Activated naive CD4-positive, alpha-beta T cell treated with anti-CD3 and anti-CD28 coated beads for 36 hours (primary cell): ENCODE data around the gene THADA. TPM values are rescaled to one million over a fixed set of nuclear protein-coding genes. Genes with fewer than 3 reads are reported as not detected.
"Not testable (repeated sequence)": the region's sequence is repeated elsewhere in the genome, so short reads cannot be mapped to it uniquely, and the experiment has no call there.

Experiments used
- CTCF ChIA-PET: fragments of 350-600 bp; sonication (Branson Sonifier 250); formaldehyde crosslinking; loops from one replicate; lab custom pipeline; 2021; ENCODE audit warnings: antibody characterized with exemption; lab: Charles Lee
- DNase-seq: peaks from one replicate; pipeline ENCODE4 v3.0.0-alpha.2; 2020
- H3K27ac Mint-ChIP-seq: one replicate; pipeline ENCODE4 v1.8.0; 2021; ENCODE audit warnings: mild to moderate bottlenecking, mixed read lengths
- H3K27me3 Mint-ChIP-seq: one replicate; pipeline ENCODE4 v1.8.0; 2021; ENCODE audit warnings: low read depth, mixed read lengths
- H3K36me3 Mint-ChIP-seq: one replicate; pipeline ENCODE4 v1.8.0; 2021; ENCODE audit warnings: low read depth, mixed read lengths
- H3K4me1 Mint-ChIP-seq: one replicate; pipeline ENCODE4 v1.8.0; 2021; ENCODE audit warnings: low read depth, mixed read lengths
- H3K4me3 Mint-ChIP-seq: one replicate; pipeline ENCODE4 v1.8.0; 2021; ENCODE audit warnings: mild to moderate bottlenecking, moderate library complexity, mixed read lengths
- H3K9me3 Mint-ChIP-seq: one replicate; pipeline ENCODE4 v1.8.0; 2021; ENCODE audit warnings: mixed read lengths
- intact Hi-C: fragments of 100-400 bp; cut with micrococcal nuclease; formaldehyde crosslinking; loops from one replicate; pipeline ENCODE4 v1.15.1; 2023
- total RNA-seq, 2 experiments: library from RNA; stranded (reverse); gene quantifications; one replicate each; pipeline ENCODE4 v1.2.3, GENCODE V29; 2021

THADA gene
- total RNA-seq, 2 experiments from 2014 or later, result 28.6 to 31.5 TPM

DNA sequence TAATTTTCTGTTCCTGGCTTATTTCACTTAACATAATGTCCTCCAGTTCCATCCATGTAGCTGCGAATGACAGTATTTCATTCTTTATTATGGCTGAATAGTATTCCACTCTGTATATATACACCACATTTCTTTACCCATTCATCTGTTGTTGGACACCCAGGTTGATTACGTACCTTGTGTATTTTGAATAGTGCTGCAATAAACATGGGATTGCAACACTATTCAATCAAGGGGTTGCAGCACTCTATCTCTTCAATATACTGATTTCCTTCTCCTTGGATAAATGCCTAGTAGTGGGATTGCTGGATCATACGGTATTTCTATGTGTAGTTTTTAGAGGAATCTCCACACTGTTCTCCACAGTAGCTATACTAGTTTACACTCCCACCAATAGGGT is 61.3 kb downstream of the THADA start:
- CTCF ChIA-PET, result no interaction called here
- H3K27ac Mint-ChIP-seq, result no peak overlapping the region
- H3K4me3 Mint-ChIP-seq, result no peak overlapping the region
- H3K27me3 Mint-ChIP-seq, result no peaks in the 10 kb centered on the region
- DNase-seq, result no peak
- peaks cover 40% of the 10 kb centered on the region for H3K36me3 Mint-ChIP-seq
- intact Hi-C loops, result no loop called here
- no peaks in the 10 kb centered on the region for H3K9me3 Mint-ChIP-seq
- peaks cover 14% of the 10 kb centered on the region for H3K4me1 Mint-ChIP-seq

DNA sequence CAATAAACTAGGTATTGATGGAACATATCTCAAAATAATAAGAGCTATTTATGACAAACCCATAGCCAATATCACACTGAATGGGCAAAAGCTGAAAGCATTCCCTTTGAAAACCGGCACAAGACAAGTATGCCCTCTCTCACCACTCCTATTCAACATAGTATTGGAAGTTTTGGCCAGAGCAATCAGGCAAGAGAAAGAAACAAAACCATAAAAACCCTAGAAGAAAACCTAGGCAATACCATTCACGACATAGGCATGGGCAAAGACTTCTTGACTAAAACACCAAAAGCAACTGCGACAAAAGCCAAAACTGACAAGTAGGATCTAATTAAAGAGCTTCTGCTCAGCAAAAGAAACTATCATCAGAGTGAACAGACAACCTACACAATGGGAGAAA is 63.3 kb downstream of the THADA start:
- H3K36me3 Mint-ChIP-seq, result peaks cover 33% of the 10 kb centered on the region
- intact Hi-C loops, H3K4me1 Mint-ChIP-seq, H3K9me3 Mint-ChIP-seq, DNase-seq, H3K27me3 Mint-ChIP-seq, CTCF ChIA-PET, H3K4me3 Mint-ChIP-seq, H3K27ac Mint-ChIP-seq: not testable (repeated sequence)

DNA sequence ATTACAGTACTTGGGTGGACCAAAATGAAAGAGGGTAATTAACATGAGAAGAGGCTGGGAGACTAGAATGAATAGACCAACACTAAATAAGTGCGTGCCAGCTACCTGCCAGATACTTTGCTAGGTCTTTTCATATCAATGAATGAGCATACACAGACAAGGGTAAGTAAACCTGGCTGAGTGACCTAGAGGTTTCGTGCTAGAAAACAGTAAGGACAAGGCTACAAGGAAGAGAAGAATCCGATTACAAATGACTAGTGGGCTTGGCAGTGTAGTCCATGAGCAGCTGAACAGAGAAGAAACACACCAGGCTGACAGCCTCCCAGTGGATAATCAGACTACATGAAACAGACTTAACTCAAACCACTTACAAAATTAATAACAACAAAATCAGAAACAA is 64.6 kb downstream of the THADA start:
- H3K4me3 Mint-ChIP-seq, result no peak overlapping the region
- no peaks in the 10 kb centered on the region for H3K9me3 Mint-ChIP-seq
- H3K27me3 Mint-ChIP-seq, result no peaks in the 10 kb centered on the region
- CTCF ChIA-PET, result no interaction called here
- H3K36me3 Mint-ChIP-seq, result peaks cover 35% of the 10 kb centered on the region
- H3K4me1 Mint-ChIP-seq, result peaks cover 2% of the 10 kb centered on the region
- intact Hi-C loops, result no loop called here
- H3K27ac Mint-ChIP-seq, result no peak overlapping the region
- no peak for DNase-seq

DNA sequence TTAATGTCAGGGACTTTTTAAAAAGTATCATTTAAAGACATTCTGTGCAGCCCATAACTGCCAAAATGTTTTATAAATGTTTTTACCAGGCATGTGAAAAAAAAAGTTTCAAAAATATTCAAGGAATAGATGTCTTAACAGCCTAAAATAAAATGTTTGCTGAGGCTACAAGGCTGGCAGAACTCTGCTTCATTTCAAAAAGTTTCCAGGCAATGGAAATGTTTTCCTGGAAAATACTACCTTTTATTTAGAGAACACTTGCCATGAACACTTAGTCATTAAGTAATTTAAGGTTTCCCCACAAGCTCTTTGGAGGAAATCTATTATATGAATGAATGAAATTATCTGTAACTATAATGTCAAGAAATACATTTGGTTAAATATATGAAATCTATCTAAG is 68.8 kb downstream of the THADA start:
- DNase-seq, result no peak
- Mint-ChIP-seq H3K9me3 (peaks cover 9% of the 10 kb centered on the region), H3K4me1 (no peaks in the 10 kb centered on the region), H3K27me3 (no peaks in the 10 kb centered on the region), H3K36me3 (peaks cover 28% of the 10 kb centered on the region), H3K27ac (no peak overlapping the region), H3K4me3 (no peak overlapping the region)
- intact Hi-C loops, result no loop called here
- CTCF ChIA-PET, result no interaction called here

DNA sequence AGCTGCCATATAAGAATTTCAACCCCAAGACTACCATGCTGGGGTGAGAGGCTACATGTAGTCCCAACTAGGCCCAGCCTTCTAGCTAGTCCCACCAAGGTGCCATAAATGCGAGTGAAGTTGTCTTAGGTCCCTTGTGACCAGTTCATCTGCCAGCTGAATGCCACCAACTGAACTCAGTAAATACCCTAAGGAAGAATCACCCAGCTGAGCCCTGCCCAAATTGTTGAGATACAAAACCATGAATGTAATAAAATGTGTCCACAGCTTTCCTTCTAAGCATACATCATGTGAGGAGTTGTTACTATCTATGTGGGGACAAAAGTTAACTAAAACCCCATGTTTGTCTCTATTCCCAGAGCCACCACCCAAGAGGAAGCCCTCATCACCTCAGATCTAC is 70.3 kb downstream of the THADA start:
- intact Hi-C loops, result no loop called here
- H3K27me3 Mint-ChIP-seq, result no peaks in the 10 kb centered on the region
- CTCF ChIA-PET, result interaction anchor here (0.7 kb wide), 1 partner anchor 16 kb away, joined by 3 read pairs; no protein-coding TSS in a partner anchor
- H3K36me3 Mint-ChIP-seq, result peaks cover 23% of the 10 kb centered on the region
- no peak overlapping the region for H3K4me3 Mint-ChIP-seq
- no peak for DNase-seq
- no peak overlapping the region for H3K27ac Mint-ChIP-seq
- no peaks in the 10 kb centered on the region for H3K4me1 Mint-ChIP-seq
- H3K9me3 Mint-ChIP-seq, result peaks cover 9% of the 10 kb centered on the region

DNA sequence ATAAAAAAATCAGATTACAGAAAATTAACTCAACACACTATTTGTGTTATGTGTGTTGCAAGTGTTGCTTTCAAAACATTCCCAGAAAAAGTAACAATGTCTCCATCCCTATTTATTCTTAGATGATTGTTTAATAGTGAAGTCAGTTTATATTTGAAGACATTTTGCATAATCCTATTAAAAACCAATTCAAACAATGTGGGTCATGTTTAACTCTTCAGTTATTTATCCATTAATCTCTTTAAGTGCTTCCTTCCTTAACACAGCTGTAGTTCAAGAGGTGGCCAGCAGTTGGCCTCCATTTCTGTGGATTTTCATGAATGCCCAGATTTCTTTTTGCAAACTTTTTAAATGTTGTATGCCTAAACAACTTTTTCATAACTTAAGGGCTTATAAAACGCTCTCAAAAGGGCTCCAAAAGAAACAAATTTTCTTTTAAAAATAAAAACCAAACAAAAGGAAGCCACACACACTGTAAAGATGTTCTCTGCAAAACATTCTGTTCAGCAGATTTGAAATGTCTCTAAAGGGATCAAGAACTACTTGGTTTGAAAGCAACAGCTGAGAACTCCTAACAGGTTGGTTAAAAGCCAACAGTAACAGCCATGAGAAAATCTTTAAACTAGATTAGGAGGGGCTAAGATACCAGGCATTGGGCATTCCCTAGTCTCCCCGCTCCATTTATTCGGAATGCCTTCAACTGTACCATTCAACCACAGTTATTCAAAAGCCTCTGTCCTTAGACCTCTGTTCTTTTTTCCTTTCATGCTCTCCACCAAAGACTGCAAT is 71.5 kb downstream of the THADA start:
- H3K9me3 Mint-ChIP-seq, result peaks cover 9% of the 10 kb centered on the region
- intact Hi-C loops, result no loop called here
- H3K4me3 Mint-ChIP-seq, result no peak overlapping the region
- peaks cover 6% of the 10 kb centered on the region for H3K4me1 Mint-ChIP-seq
- H3K36me3 Mint-ChIP-seq, result peaks cover 23% of the 10 kb centered on the region
- H3K27ac Mint-ChIP-seq, result no peak overlapping the region
- no peak for DNase-seq
- CTCF ChIA-PET, result interaction anchor here (0.7 kb wide), 1 partner anchor 41 kb away, joined by 3 read pairs; no protein-coding TSS in a partner anchor
- H3K27me3 Mint-ChIP-seq, result no peaks in the 10 kb centered on the region

DNA sequence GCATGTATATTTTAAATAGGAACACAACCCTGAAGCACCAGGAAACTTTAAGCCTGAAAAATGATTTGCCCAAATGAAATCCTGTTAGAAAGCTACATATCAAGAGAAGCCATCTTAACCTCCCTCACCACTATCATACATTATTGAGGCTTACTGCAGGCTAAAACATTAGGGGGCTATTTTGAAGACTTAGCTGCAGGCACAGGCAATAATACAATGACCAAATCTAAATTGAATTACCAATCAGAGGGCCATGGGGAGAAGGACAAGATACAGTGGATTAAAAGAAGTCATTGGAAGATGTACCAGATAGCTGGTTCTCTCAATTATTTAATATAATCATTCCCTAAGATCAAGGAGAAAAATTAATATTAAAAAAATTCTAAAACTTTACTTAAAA is 73.7 kb downstream of the THADA start:
- CTCF ChIA-PET, result interaction anchor here (0.5 to 1.3 kb wide), 3 partner anchors 19 to 293 kb away, joined by 3 to 10 read pairs (median 4); no protein-coding TSS in a partner anchor
- H3K4me3 Mint-ChIP-seq, result no peak overlapping the region
- H3K9me3 Mint-ChIP-seq, result peaks cover 9% of the 10 kb centered on the region
- no peak for DNase-seq
- H3K4me1 Mint-ChIP-seq, result peaks cover 12% of the 10 kb centered on the region
- H3K27ac Mint-ChIP-seq, result no peak overlapping the region
- peaks cover 23% of the 10 kb centered on the region for H3K36me3 Mint-ChIP-seq
- intact Hi-C loops, result no loop called here
- H3K27me3 Mint-ChIP-seq, result no peaks in the 10 kb centered on the region

DNA sequence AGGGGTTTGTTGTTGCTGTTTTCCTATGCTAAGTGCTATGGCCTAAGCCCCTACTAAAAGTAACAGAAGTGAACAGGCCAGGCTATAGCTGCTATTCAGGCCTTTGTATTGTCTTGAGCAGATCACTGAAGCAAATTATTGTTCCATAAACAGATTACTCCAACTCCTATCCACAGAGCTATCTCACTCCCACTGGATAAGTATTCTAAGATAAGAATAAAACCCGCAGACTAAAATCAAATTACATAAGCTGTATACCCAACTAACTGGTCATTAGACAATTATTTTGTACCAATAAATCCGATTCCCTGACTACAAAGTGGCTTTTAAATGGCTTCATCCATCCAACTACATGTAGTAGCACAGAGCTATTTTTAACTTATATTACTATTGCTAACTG is 74.3 kb downstream of the THADA start:
- H3K4me3 Mint-ChIP-seq, result no peak overlapping the region
- CTCF ChIA-PET, result interaction anchor here (0.5 to 1.3 kb wide), 3 partner anchors 20 to 292 kb away, joined by 3 to 10 read pairs (median 4); no protein-coding TSS in a partner anchor
- intact Hi-C loops, result no loop called here
- peaks cover 21% of the 10 kb centered on the region for H3K36me3 Mint-ChIP-seq
- H3K9me3 Mint-ChIP-seq, result peaks cover 9% of the 10 kb centered on the region
- no peaks in the 10 kb centered on the region for H3K27me3 Mint-ChIP-seq
- DNase-seq, result no peak
- no peak overlapping the region for H3K27ac Mint-ChIP-seq
- peaks cover 12% of the 10 kb centered on the region for H3K4me1 Mint-ChIP-seq

DNA sequence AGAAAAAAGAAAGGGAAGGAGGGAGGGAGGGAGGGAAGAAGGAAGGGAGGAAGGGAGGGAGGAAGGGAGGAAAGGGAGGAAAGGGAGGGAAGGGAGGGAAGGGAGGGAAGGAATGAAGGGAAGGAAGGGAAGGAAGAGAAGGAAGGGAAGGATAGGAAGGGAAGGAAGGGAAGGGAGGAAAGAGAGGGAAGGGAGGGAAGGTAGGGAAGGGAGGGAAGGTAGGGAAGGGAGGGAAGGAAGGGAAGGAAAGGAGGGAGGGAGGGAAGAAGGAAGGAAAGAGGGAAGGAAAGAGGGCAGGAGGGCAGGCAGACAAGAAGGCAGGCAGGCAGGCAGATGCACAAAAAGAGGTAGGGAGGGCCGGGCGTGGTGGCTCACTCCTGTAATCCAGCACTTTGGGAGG is 74.9 kb downstream of the THADA start:
- Mint-ChIP-seq H3K4me3 (no peak overlapping the region), H3K9me3 (peaks cover 9% of the 10 kb centered on the region), H3K36me3 (peaks cover 14% of the 10 kb centered on the region), H3K4me1 (peaks cover 17% of the 10 kb centered on the region), H3K27ac (no peak overlapping the region), H3K27me3 (no peaks in the 10 kb centered on the region)
- CTCF ChIA-PET, result interaction anchor here (0.6 to 1.3 kb wide), 2 partner anchors 20 to 597 kb away, joined by 3 to 10 read pairs; no protein-coding TSS in a partner anchor
- no peak for DNase-seq
- intact Hi-C loops, result no loop called here

DNA sequence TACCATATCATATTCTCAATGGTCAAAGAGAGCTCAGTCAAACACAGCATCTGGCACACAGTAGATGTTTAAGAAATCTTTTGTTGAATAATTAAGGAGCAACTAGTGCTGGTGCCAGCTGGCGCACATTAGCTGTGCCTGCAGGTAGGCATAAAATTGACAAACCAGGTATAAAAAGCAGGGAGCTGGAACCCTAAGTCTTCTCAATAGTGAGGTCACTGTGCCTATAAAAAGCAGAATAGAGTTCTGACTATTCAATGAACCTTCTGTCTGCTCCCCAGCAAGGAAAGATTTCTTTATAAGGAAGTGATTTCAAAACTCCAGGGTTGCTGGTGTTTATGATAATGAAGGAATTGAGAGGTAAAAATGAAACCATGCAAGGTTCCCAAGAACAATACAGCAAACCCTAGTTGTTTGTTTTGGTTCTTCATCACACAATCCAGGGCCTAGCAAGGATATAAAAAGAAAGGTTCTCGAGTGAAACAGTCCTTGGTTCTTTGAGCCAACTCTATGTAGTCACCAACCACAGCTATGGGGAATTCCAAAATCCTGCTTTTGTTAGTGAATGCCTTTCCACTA is 76.1 kb downstream of the THADA start:
- H3K27me3 Mint-ChIP-seq, result no peaks in the 10 kb centered on the region
- CTCF ChIA-PET, result interaction anchor here (0.7 to 1.2 kb wide), 2 partner anchors 57 to 96 kb away, joined by 4 read pairs; no protein-coding TSS in a partner anchor
- H3K4me3 Mint-ChIP-seq, result no peak overlapping the region
- H3K27ac Mint-ChIP-seq, result no peak overlapping the region
- no peaks in the 10 kb centered on the region for H3K9me3 Mint-ChIP-seq
- no peak for DNase-seq
- intact Hi-C loops, result no loop called here
- peaks cover 3% of the 10 kb centered on the region for H3K36me3 Mint-ChIP-seq
- H3K4me1 Mint-ChIP-seq, result peaks cover 21% of the 10 kb centered on the region

DNA sequence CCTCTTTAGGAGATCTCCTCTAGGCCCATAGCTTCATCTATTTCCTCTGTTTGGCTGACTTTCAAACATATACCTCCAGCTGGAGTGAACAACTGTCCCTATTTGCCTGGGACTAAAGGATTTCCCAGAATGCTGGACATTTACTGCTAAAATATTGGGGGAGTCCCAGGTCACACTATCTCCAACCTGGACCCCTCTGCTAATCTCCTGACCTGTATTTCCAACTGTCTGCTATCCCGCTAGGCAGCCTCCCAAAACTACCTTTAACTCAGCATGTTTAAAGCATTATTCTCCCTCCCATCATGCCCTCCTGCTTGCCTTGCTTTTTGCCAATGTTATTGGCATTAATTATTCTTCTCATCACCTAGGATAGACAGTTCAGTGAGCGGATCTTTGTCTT is 77.1 kb downstream of the THADA start:
- H3K27ac Mint-ChIP-seq, result no peak overlapping the region
- peaks cover 21% of the 10 kb centered on the region for H3K4me1 Mint-ChIP-seq
- H3K9me3 Mint-ChIP-seq, result no peaks in the 10 kb centered on the region
- H3K36me3 Mint-ChIP-seq, result no peaks in the 10 kb centered on the region
- CTCF ChIA-PET, result interaction anchor here (1.0 to 1.2 kb wide), 2 partner anchors 12 to 58 kb away, joined by 4 read pairs; no protein-coding TSS in a partner anchor
- H3K4me3 Mint-ChIP-seq, result no peak overlapping the region
- intact Hi-C loops, result no loop called here
- DNase-seq, result no peak
- H3K27me3 Mint-ChIP-seq, result no peaks in the 10 kb centered on the region

DNA sequence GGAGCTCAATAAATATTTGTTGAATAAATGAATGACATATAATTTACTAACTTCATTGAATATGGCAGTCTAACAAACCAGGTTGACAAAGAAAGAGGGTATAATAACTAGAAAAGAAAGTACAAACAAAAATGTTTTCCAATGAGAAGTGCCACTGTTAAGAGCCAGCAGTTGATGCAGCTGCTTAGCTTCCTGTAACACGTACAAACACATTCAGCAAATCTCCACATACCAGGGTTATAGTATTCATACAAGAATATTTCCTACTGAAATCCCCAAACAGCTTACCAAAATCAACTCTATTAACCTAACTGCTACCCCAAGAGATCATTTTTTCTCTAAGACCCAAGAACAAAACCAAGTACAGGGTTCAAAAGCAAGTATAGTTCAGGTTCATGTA is 77.7 kb downstream of the THADA start:
- no peaks in the 10 kb centered on the region for H3K36me3 Mint-ChIP-seq
- H3K27me3 Mint-ChIP-seq, result no peaks in the 10 kb centered on the region
- intact Hi-C loops, result no loop called here
- H3K9me3 Mint-ChIP-seq, result no peaks in the 10 kb centered on the region
- CTCF ChIA-PET, result interaction anchor here (1.0 kb wide), 1 partner anchor 11 kb away, joined by 4 read pairs; no protein-coding TSS in a partner anchor
- H3K4me3 Mint-ChIP-seq, result no peak overlapping the region
- H3K27ac Mint-ChIP-seq, result no peak overlapping the region
- peaks cover 21% of the 10 kb centered on the region for H3K4me1 Mint-ChIP-seq
- DNase-seq, result no peak
